Thyroid gland (tissue), 4 donors: ENCODE results near the gene MYMK. TPM values are rescaled to one million over a fixed set of nuclear protein-coding genes. Genes with fewer than 3 reads are reported as not detected.

Experiments
- DNase-seq, 2 donors: peaks; one replicate each; pipeline ENCODE4 v3.0.0-alpha.2; 2019
- H3K27ac ChIP-seq, 3 donors: fragments of 200-600 bp; sonication (generic); 1 replicate in 2 of 3; 2 replicates in 1 of 3; pipeline ENCODE4 v1.5.1; 2016 to 2019; ENCODE audit warnings: mild to moderate bottlenecking in 1 of 3, moderate library complexity in 1 of 3
- H3K27me3 ChIP-seq: fragments of 200-600 bp; sonication (generic); one replicate; pipeline ENCODE4 v1.5.1; 2019
- H3K36me3 ChIP-seq, 2 donors: fragments of 200-600 bp; sonication (generic); one replicate each; pipeline ENCODE4 v1.5.1; 2016 to 2019
- H3K4me1 ChIP-seq, 2 donors: fragments of 200-600 bp; sonication (generic); one replicate each; pipeline ENCODE4 v1.5.1; 2017 to 2019
- H3K4me3 ChIP-seq, 3 donors: fragments of 200-600 bp; sonication (generic); replicated peaks in 1 of 3; 1 replicate in 2 of 3; 2 replicates in 1 of 3; pipeline ENCODE4 v1.5.1; 2016; ENCODE audit warnings: mild to moderate bottlenecking in 1 of 3
- H3K9me3 ChIP-seq: fragments of 200-600 bp; sonication (generic); one replicate; pipeline ENCODE4 v1.5.1; 2017
- POLR2A ChIP-seq, 2 donors: fragments of 450-650 bp; IDR thresholded peaks; one replicate each; pipeline ENCODE4 v1.6.1; 2017; ENCODE audit warnings: antibody characterized with exemption in 2 of 2, mild to moderate bottlenecking in 2 of 2, moderate library complexity in 1 of 2
- WGBS, 2 donors: methylation state at CpG; one replicate each; pipeline ENCODE4 v1.1.5; 2017; 5-methylcytosine and 5-hydroxymethylcytosine counted together
- intact Hi-C: fragments of 100-400 bp; cut with DNase I; formaldehyde crosslinking; loops from one replicate; pipeline ENCODE4 v1.15.1; 2023
- total RNA-seq, 4 donors: library from RNA; depleted of rRNA; stranded (reverse); fragments of >200 nt; gene quantifications; one replicate each; pipeline ENCODE4 v1.2.3, GENCODE V29; 2016
- TF ChIP-seq, protein P1 (sequence below), 6 experiments: fragments of 200-600 bp in 3 of 6; fragments of 450-650 bp in 3 of 6; sonication (generic) in 3 of 6; IDR thresholded peaks; one replicate each; pipeline ENCODE4 v1.5.1; 2016 to 2019; ENCODE audit warnings: antibody characterized with exemption in 6 of 6, mild to moderate bottlenecking in 2 of 6, inconsistent platforms in 1 of 6, moderate library complexity in 1 of 6

MYMK gene
- total RNA-seq, 4 donors from 2014 or later, result not detected

DNA sequence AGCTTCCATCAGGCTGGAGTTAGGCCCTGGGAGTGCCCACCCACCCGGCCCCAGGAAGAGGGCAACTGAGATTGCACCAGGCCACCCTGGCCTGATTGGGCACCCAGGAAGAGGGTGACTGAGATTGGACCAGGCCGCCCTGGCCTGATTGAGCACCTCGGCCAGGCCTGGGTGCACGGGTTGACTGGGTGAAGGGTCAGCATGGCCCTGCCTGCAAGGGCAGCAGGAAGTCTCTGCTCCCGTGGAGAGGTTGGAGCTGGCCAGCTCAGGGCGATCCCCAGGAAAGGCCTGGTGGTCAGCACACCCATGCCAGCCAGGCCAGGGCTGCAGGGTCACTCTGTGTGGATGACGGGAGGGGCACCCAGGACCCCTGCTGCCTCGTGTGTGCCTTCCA, 21.5 kb upstream of the MYMK start:
- Histone ChIP-seq H3K9me3 (no peaks in the 10 kb centered on the region), H3K36me3 (no peaks in the 10 kb centered on the region), H3K27me3 (no peaks in the 10 kb centered on the region), H3K27ac (no peak overlapping the region), H3K4me1 (peaks cover 4 to 20% of the 10 kb centered on the region in 2 donors), H3K4me3 (no peak overlapping the region)
- TF ChIP-seq, protein P1, sequence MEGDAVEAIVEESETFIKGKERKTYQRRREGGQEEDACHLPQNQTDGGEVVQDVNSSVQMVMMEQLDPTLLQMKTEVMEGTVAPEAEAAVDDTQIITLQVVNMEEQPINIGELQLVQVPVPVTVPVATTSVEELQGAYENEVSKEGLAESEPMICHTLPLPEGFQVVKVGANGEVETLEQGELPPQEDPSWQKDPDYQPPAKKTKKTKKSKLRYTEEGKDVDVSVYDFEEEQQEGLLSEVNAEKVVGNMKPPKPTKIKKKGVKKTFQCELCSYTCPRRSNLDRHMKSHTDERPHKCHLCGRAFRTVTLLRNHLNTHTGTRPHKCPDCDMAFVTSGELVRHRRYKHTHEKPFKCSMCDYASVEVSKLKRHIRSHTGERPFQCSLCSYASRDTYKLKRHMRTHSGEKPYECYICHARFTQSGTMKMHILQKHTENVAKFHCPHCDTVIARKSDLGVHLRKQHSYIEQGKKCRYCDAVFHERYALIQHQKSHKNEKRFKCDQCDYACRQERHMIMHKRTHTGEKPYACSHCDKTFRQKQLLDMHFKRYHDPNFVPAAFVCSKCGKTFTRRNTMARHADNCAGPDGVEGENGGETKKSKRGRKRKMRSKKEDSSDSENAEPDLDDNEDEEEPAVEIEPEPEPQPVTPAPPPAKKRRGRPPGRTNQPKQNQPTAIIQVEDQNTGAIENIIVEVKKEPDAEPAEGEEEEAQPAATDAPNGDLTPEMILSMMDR (IDR thresholded peaks at IDR 0.05), result no peak
- no peak for TF ChIP-seq POLR2A (IDR thresholded peaks at IDR 0.05)
- intact Hi-C loops, result no loop called here
- WGBS, 2 donors, result 0% methylated on average over 1 of the region's 8 CpGs; no CpG with 5 or more reads in 1 of the 2 donors
- DNase-seq, result no peak

DNA sequence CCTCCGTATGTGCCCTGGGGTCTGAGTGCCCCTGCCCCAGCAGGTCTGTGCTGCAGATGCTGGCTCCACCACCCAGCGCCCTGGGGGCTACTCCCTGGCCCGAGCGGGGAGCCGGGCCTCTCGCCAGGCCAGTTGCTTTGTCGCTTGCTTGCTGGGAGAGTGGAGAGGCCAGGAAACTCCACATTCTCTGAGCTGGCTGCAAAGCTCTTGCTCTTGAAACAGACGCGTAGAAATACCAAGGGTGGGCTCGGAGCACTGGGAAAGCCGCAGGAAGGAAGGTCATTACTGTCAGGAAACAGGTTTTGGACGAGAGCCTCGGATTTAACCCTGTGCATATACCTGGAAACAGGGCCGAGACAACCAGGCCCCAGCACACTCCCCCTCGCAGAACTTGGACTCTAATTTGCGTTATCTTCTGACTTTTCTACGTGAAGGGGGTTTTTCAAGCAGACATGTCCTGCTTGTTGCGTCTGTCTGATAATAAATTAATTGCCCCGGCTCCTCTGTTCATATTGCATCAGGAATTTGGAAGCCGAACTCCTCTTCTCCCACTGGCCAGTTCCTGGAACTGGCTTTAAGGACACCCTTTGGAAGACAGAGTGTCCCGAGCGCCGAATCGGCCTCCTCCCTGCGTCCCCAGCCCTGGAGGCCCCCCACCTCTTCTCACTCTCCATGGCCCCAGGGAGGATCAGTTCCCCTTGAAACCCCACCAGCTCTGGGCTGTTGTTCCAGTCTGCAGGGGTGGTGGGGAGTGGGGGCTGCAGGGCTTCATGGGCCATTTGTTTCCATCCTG, 20.9 kb upstream of the MYMK start:
- no peak for DNase-seq
- TF ChIP-seq, protein P1 (IDR thresholded peaks at IDR 0.05), result no peak
- no peak for TF ChIP-seq POLR2A (IDR thresholded peaks at IDR 0.05)
- peaks cover 4 to 20% of the 10 kb centered on the region in 2 donors for H3K4me1 ChIP-seq

DNA sequence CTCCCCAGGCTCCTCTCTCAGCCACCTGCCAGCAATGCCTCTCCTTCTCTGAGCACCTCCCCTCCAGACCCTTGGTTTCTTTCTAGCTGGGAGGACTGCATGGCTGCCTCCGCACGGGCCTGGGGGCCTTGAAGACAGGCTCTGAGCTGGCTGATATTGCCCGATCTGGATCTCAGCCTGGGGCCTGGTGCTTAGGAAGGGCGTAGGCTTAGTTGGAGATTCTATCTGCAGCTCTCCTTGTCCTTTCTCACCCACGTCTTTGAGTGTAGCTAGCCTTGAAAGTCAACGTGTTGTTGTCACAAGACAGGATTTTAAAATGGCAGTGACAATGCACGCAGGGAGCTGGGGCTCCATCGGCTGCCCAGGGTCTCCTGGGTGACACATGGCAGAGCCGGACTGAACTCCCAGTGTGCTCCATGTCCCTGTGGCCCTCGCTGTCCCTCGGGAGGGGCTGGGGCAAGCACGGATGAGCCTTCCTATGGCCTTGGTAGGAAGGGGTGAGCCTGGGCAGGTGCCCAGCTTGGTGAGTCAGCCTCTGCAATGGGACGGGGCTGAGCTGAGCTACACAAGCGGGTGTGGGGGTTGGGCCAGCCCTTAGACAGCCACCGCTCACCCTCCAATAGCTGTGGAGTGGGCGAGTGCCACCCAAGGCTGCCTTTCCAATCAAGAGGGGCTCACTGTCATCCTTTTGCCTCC, 19.2 kb upstream of the MYMK start:
- DNase-seq, result no peak
- H3K27ac ChIP-seq, result no peak overlapping the region
- intact Hi-C loops, result no loop called here
- peaks cover 4 to 35% of the 10 kb centered on the region in 2 donors for H3K4me1 ChIP-seq
- H3K4me3 ChIP-seq, result no peak overlapping the region
- no peaks in the 10 kb centered on the region for H3K36me3 ChIP-seq
- H3K9me3 ChIP-seq, result no peaks in the 10 kb centered on the region
- no peaks in the 10 kb centered on the region for H3K27me3 ChIP-seq
- TF ChIP-seq POLR2A (IDR thresholded peaks at IDR 0.05), result no peak
- TF ChIP-seq, protein P1 (IDR thresholded peaks at IDR 0.05), result no peak
- WGBS, 2 donors, result 82 to 94% methylated on average over 9 to 10 of the region's 16 CpGs

More for the DNA sequence above, 20.9 kb upstream of the MYMK start:
- intact Hi-C loops, result no loop called here
- H3K4me3 ChIP-seq, result no peak overlapping the region
- no peaks in the 10 kb centered on the region for H3K36me3 ChIP-seq
- H3K27ac ChIP-seq, result peak overlapping the region in 2 of 3 donors; percentile 12 to 23
- no peaks in the 10 kb centered on the region for H3K9me3 ChIP-seq
- no peaks in the 10 kb centered on the region for H3K27me3 ChIP-seq
- 66 to 68% methylated on average over 19 to 23 of the region's 25 CpGs for WGBS, 2 donors

DNA sequence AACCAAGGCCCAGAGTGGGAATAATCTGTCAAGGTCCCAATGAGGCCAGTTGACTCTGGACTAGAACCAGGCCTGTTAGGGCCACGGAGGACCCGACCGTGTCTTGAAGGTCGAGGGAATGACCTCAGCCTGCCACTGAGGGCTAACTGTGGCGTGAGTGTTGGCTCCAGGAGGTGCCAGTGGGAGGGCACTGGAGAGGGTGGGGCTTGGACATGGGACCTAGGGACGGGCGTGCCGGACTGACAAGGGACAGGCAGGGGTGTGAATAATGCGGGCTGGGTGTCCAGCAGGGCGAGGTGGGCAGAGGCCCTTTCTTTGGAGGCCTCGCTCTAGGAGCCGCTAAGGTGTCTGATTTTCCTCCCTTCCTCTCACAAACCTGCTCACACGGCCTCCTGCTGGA, 17.2 kb upstream of the MYMK start:
- intact Hi-C loops, result no loop called here
- TF ChIP-seq, protein P1 (IDR thresholded peaks at IDR 0.05), result no peak
- TF ChIP-seq POLR2A (IDR thresholded peaks at IDR 0.05), result no peak
- no peak overlapping the region for H3K27ac ChIP-seq
- H3K27me3 ChIP-seq, result no peaks in the 10 kb centered on the region
- 94 to 96% methylated on average over 13 of the region's 13 CpGs for WGBS, 2 donors
- no peaks in the 10 kb centered on the region for H3K9me3 ChIP-seq
- peaks cover 4 to 37% of the 10 kb centered on the region in 2 donors for H3K4me1 ChIP-seq
- no peak for DNase-seq
- no peaks in the 10 kb centered on the region for H3K36me3 ChIP-seq
- no peak overlapping the region for H3K4me3 ChIP-seq

DNA sequence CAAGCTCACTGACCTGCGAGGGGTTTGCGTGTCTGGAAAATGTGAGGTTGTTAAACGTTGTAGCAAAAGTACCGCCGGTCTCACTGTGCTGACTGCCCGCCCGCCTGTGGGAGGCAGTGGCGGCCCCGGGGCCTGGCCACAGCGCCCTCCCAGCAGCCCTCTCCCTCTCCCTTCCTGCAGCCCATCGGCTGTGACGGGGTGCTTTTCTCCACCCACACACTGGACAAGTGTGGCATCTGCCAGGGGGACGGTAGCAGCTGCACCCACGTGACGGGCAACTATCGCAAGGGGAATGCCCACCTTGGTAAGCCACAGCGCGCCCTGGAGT, 15.9 kb upstream of the MYMK start:
- Histone ChIP-seq H3K9me3 (no peaks in the 10 kb centered on the region), H3K27me3 (no peaks in the 10 kb centered on the region), H3K4me3 (no peak overlapping the region), H3K36me3 (no peaks in the 10 kb centered on the region), H3K4me1 (peaks cover 4 to 32% of the 10 kb centered on the region in 2 donors), H3K27ac (no peak overlapping the region)
- intact Hi-C loops, result no loop called here
- TF ChIP-seq POLR2A (IDR thresholded peaks at IDR 0.05), result no peak
- TF ChIP-seq, protein P1 (IDR thresholded peaks at IDR 0.05), result no peak
- WGBS, 2 donors, result 74 to 87% methylated on average over 13 to 14 of the region's 18 CpGs
- DNase-seq, result no peak
